ENCODE measurements around the gene NDUFB10.
A peak's percentile ranks its signal among the peaks of the same experiment; 100 is the strongest.
"Not testable (repeated sequence)": the region's sequence is repeated elsewhere in the genome, so short reads cannot be mapped to it uniquely, and the experiment has no call there.

The NDUFB10 gene
- 15.7 to 21.5 (median 20.0) reads per million in 4 donors for total RNA-seq

GRCh38 chr16:1959269-1960039 is at the start of gene NDUFB10:
NDUFB10 (plus strand) TSS chr16:1959538; CDS start chr16:1959625, 87 bp downstream.
- DNase-seq, result peak; percentile 77 to 89 (median 87)

GRCh38 chr16:1909561-1910231 is 49.6 kb upstream of the NDUFB10 start:
- DNase-seq, result no peak

- DNase-seq, result no peak
Measured at GRCh38 chr16:1911467-1912214, 47.7 kb upstream of the NDUFB10 start.

- DNase-seq, result no peak
Measured at GRCh38 chr16:1912215-1912543, 47.2 kb upstream of the NDUFB10 start.

- no peak for DNase-seq
Measured at GRCh38 chr16:1913327-1914083, 45.8 kb upstream of the NDUFB10 start.

- DNase-seq, result no peak
Measured at GRCh38 chr16:1914084-1914608, 45.2 kb upstream of the NDUFB10 start.

- DNase-seq, result no peak
Measured at GRCh38 chr16:1914988-1915387, 44.4 kb upstream of the NDUFB10 start.

GRCh38 chr16:1915732-1916639 is 43.4 kb upstream of the NDUFB10 start:
- DNase-seq, result no peak

- DNase-seq, result no peak
Measured at GRCh38 chr16:1916640-1916990, 42.7 kb upstream of the NDUFB10 start.

GRCh38 chr16:1917056-1917664 is 42.2 kb upstream of the NDUFB10 start:
- DNase-seq, result no peak

GRCh38 chr16:1917665-1918350 is 41.5 kb upstream of the NDUFB10 start:
- no peak for DNase-seq

GRCh38 chr16:1918351-1919326 is 40.7 kb upstream of the NDUFB10 start, which contains the start of gene HS3ST6:
HS3ST6 (minus strand) TSS chr16:1918415; CDS start chr16:1918323, 92 bp downstream.
- DNase-seq, result no peak

- no peak for DNase-seq
Measured at GRCh38 chr16:1919327-1919998, 39.9 kb upstream of the NDUFB10 start.

- not testable (repeated sequence) for DNase-seq
Measured at GRCh38 chr16:1920122-1920521, 39.2 kb upstream of the NDUFB10 start.

GRCh38 chr16:1920727-1921171 is 38.6 kb upstream of the NDUFB10 start:
- DNase-seq, result peak in 1 of 5 donors; percentile 21

GRCh38 chr16:1922357-1922756 is 37.0 kb upstream of the NDUFB10 start:
- no peak for DNase-seq

- DNase-seq, result no peak
Measured at GRCh38 chr16:1923299-1924034, 35.9 kb upstream of the NDUFB10 start.

- DNase-seq, result no peak
Measured at GRCh38 chr16:1924095-1924494, 35.2 kb upstream of the NDUFB10 start.

All from T-helper 1 cell (primary cell).